Measurements from ENCODE around the gene MARCO.

MARCO gene, protein sequence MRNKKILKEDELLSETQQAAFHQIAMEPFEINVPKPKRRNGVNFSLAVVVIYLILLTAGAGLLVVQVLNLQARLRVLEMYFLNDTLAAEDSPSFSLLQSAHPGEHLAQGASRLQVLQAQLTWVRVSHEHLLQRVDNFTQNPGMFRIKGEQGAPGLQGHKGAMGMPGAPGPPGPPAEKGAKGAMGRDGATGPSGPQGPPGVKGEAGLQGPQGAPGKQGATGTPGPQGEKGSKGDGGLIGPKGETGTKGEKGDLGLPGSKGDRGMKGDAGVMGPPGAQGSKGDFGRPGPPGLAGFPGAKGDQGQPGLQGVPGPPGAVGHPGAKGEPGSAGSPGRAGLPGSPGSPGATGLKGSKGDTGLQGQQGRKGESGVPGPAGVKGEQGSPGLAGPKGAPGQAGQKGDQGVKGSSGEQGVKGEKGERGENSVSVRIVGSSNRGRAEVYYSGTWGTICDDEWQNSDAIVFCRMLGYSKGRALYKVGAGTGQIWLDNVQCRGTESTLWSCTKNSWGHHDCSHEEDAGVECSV

DNA sequence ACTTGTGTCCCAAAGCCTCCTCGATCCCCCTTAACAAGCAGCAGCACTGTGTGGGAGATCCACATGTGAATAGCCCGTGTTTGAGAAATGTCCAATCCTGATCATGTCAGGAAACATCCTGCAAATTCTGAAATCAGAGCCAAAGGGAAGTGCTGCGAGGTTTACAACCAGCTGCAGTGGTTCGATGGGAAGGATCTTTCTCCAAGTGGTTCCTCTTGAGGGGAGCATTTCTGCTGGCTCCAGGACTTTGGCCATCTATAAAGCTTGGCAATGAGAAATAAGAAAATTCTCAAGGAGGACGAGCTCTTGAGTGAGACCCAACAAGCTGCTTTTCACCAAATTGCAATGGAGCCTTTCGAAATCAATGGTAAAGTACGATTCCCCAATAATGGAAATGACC lies at the start of gene MARCO:
Gene MARCO (plus strand): TSS at position 164 of the 400 bp plus-strand sequence. CDS start 107 bp downstream, at position 271.
- DNase-seq (ENCODE audit: low read depth), result no peak
- no peak within 1 kb of the TSS for H3K4me3 ChIP-seq (ENCODE audit: low read depth, low read length)
- TF ChIP-seq, protein P1, sequence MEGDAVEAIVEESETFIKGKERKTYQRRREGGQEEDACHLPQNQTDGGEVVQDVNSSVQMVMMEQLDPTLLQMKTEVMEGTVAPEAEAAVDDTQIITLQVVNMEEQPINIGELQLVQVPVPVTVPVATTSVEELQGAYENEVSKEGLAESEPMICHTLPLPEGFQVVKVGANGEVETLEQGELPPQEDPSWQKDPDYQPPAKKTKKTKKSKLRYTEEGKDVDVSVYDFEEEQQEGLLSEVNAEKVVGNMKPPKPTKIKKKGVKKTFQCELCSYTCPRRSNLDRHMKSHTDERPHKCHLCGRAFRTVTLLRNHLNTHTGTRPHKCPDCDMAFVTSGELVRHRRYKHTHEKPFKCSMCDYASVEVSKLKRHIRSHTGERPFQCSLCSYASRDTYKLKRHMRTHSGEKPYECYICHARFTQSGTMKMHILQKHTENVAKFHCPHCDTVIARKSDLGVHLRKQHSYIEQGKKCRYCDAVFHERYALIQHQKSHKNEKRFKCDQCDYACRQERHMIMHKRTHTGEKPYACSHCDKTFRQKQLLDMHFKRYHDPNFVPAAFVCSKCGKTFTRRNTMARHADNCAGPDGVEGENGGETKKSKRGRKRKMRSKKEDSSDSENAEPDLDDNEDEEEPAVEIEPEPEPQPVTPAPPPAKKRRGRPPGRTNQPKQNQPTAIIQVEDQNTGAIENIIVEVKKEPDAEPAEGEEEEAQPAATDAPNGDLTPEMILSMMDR (IDR thresholded peaks at IDR 0.05; ENCODE audit: insufficient read depth, low read depth, low read length, missing control alignments), result no peak

DNA sequence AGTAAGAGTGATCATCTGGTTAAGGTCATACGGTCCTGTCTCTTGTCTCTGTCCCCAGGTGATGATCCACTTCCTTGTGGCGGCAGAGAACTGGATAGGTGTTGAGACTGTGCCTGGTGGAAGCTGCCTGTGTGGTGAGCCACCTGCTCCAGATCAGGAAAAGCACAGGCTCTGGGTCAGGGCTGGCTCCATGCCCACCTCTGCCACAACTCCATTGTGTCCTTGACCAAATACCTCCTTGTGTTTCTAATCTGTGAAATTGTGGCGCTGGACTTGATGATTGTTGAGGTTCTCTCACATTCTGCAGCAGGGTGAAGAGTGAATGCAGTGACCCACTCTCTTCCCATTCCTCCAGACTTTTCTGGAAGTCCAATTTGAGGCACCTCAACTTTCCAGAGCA lies 48.9 kb upstream of the MARCO start:
- no peak for DNase-seq (ENCODE audit: low read depth)
- TF ChIP-seq, protein P1 (IDR thresholded peaks at IDR 0.05; ENCODE audit: insufficient read depth, low read depth, low read length, missing control alignments), result no peak
- H3K4me3 ChIP-seq (ENCODE audit: low read depth, low read length), result no peak overlapping the region

DNA sequence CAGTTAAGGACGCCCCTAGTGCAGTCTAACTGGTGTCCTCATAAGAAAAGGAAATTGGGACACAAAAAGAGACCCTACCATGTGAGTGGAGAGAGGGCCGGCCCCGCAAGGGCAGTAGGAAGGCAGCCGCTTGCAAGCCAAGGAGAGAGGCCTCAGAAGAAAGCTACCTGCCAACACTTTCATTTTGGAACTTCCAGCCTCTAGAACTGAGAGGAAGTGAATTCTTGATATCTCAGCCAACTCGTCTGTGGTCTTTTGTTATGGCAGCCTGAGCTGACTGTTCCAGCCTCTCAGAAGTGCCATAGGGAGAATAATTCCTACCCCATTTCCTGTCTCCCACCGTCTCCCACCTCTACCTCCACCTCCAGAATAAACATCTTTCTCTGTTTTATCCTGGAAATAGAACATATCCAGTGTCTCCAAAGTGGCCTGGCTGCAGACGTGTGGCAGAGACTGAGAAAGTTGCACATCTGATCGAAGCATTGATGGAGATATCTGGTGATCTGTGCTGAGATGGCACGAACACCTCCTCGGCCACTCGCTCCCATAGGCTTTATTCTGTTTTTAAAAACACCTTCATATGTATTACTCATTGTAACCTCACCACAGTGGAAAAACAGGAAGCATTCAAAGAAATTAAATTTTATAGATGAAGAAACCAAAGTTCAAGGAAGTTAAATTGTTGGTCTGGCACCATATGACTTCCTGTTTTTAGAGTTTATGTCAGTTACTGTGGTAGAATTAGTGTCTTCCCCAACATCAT lies 39.5 kb upstream of the MARCO start:
- no peak overlapping the region for H3K4me3 ChIP-seq (ENCODE audit: low read depth, low read length)
- no peak for DNase-seq (ENCODE audit: low read depth)
- TF ChIP-seq, protein P1 (IDR thresholded peaks at IDR 0.05; ENCODE audit: insufficient read depth, low read depth, low read length, missing control alignments), result no peak

DNA sequence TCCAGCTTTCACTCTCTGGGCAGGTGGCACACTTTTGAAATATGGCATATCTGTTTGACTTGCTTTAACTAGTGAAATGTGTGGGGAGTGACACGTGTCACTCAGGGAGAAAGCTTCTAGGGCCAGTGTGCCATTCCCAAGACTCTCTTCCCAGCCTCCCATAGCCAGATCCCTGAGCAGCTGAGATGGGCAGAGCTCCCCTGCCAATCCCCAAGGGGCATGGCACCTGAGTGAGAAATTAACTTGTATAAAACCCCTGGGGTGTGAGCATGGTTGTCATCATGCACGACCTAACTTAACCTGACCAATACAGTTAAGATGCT lies 39.0 kb upstream of the MARCO start:
- no peak overlapping the region for H3K4me3 ChIP-seq (ENCODE audit: low read depth, low read length)
- TF ChIP-seq, protein P1 (IDR thresholded peaks at IDR 0.05; ENCODE audit: insufficient read depth, low read depth, low read length, missing control alignments), result no peak
- DNase-seq (ENCODE audit: low read depth), result no peak

DNA sequence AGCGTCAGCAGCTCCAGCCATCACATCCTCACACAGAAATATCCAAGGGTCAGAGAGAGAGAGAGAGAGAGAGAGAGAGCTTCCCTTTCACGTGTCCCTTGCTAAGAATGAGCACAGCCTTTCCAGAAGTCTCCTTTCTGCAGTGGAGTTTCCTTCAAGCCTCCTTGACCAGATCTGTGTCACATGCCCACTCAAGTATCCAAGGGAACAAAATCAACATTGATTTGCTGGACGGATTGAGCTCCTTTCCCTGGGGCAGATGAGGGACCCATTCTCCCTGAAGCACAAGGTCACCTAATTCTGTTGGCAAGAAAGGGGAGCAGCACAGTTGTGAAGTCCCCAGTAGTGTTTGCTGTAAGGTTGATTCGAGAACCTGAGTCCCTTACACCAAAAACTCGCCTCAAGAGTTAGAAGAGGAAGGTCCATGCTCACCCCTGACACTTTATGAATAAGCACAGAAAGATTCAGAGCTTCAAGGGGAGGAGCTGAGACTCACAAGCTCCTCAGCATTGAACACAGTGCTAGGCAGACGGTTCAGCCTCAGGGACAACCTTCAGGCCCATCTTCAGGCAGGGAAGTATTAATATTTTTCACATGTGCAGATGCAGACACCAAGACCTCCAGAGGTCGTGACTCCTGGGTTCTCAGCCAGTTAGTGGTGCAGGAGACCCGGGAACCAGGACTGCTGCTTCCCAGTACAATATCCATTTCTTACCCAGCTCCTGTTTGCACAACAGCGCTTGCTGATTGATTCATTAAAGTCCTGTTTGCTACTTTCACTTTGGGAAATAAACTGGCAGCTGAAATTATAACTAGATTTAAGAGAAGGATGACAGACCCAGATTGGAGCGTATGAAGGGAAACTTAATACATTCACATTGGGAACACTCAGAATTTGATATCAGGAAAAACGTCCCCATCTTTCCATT lies 38.2 kb upstream of the MARCO start:
- H3K4me3 ChIP-seq (ENCODE audit: low read depth, low read length), result no peak overlapping the region
- DNase-seq (ENCODE audit: low read depth), result no peak
- TF ChIP-seq, protein P1 (IDR thresholded peaks at IDR 0.05; ENCODE audit: insufficient read depth, low read depth, low read length, missing control alignments), result no peak

DNA sequence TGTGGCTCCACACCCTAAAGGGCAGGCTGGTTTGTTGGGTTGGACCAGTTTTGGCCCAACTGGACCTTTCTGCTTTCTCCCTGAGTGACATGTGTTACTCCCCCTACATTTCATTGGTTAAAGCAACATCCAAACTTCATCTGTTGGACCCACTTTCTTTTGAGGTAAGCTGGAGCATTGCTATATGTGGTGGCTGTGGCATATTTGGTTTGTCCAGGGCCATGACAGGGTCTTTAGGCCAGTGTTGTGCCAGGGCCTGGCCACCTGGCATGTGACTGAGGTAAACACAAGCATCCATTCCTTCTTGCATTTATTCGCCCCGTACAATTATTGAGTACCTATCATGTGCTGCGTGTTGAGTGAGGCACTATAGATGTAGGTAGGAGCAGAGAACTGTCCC lies 36.8 kb upstream of the MARCO start:
- DNase-seq (ENCODE audit: low read depth), result no peak
- TF ChIP-seq, protein P1 (IDR thresholded peaks at IDR 0.05; ENCODE audit: insufficient read depth, low read depth, low read length, missing control alignments), result no peak
- H3K4me3 ChIP-seq (ENCODE audit: low read depth, low read length), result no peak overlapping the region
